ENCODE measurements around the gene NTRK2. TPM values are rescaled to one million over a fixed set of nuclear protein-coding genes. Genes with fewer than 3 reads are reported as not detected.

The NTRK2 gene
- total and polyA plus RNA-seq, 4 donors, result 0.26 to 1.4 (median 0.56) TPM

DNA sequence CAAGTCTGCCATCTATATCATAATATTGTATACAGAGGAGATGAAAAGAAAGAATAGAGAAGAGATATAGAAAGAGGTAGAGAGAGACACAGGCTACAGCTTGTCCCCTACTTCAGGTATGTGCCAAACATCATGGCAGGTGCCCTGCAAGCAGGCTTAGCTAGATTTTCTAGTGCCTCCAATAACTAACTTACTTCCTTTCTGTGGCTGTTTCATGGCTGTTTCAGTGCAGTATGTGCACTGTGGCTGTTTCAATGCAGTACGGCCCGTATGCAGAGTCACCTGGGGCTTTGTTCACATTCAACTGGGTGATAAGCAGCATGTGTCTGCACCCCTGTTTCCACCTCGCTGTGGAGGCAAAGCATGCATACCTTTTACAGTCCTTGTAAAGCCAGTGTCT, 327.2 kb downstream of the NTRK2 start:
- Histone ChIP-seq H3K4me1 (ENCODE audit: control insufficient read depth in 4 of 4, insufficient read depth in 4 of 4, low read length in 3 of 4) (no peaks in the 10 kb centered on the region), H3K4me3 (ENCODE audit: low read depth in 1 of 3, low read length in 3 of 3) (no peak overlapping the region), H3K27me3 (ENCODE audit: control insufficient read depth in 4 of 4, insufficient read depth in 4 of 4, low read length in 3 of 4) (no peaks in the 10 kb centered on the region), H3K9me3 (ENCODE audit: control insufficient read depth in 4 of 4, low read length in 3 of 4) (peaks cover 3 to 7% (median 5%) of the 10 kb centered on the region in 4 donors), H3K27ac (ENCODE audit: low read depth in 1 of 2, low read length in 2 of 2) (no peak overlapping the region), H3K36me3 (ENCODE audit: control insufficient read depth in 4 of 4, insufficient read depth in 3 of 4, low read depth in 1 of 4, low read length in 3 of 4) (no peaks in the 10 kb centered on the region), H3K9ac (ENCODE audit: low read depth in 1 of 2, low read length in 2 of 2) (no peak overlapping the region)
- no peak for TF ChIP-seq YY1 (IDR thresholded peaks at IDR 0.05)
- TF ChIP-seq, protein P1, sequence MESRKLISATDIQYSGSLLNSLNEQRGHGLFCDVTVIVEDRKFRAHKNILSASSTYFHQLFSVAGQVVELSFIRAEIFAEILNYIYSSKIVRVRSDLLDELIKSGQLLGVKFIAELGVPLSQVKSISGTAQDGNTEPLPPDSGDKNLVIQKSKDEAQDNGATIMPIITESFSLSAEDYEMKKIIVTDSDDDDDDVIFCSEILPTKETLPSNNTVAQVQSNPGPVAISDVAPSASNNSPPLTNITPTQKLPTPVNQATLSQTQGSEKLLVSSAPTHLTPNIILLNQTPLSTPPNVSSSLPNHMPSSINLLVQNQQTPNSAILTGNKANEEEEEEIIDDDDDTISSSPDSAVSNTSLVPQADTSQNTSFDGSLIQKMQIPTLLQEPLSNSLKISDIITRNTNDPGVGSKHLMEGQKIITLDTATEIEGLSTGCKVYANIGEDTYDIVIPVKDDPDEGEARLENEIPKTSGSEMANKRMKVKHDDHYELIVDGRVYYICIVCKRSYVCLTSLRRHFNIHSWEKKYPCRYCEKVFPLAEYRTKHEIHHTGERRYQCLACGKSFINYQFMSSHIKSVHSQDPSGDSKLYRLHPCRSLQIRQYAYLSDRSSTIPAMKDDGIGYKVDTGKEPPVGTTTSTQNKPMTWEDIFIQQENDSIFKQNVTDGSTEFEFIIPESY (IDR thresholded peaks at IDR 0.05), result no peak
- TF ChIP-seq, protein P2, sequence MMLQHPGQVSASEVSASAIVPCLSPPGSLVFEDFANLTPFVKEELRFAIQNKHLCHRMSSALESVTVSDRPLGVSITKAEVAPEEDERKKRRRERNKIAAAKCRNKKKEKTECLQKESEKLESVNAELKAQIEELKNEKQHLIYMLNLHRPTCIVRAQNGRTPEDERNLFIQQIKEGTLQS (IDR thresholded peaks at IDR 0.05), result no peak
- TF ChIP-seq HNF4G (IDR thresholded peaks at IDR 0.05), result no peak
- TF ChIP-seq JUND (IDR thresholded peaks at IDR 0.05), result no peak
- TF ChIP-seq TAF1 (conservative IDR thresholded peaks at IDR 0.05), result no peak
- TF ChIP-seq HNF4A (conservative IDR thresholded peaks at IDR 0.05), result no peak
- no peak for TF ChIP-seq SP1 (IDR thresholded peaks at IDR 0.05)
- TF ChIP-seq, protein P3, sequence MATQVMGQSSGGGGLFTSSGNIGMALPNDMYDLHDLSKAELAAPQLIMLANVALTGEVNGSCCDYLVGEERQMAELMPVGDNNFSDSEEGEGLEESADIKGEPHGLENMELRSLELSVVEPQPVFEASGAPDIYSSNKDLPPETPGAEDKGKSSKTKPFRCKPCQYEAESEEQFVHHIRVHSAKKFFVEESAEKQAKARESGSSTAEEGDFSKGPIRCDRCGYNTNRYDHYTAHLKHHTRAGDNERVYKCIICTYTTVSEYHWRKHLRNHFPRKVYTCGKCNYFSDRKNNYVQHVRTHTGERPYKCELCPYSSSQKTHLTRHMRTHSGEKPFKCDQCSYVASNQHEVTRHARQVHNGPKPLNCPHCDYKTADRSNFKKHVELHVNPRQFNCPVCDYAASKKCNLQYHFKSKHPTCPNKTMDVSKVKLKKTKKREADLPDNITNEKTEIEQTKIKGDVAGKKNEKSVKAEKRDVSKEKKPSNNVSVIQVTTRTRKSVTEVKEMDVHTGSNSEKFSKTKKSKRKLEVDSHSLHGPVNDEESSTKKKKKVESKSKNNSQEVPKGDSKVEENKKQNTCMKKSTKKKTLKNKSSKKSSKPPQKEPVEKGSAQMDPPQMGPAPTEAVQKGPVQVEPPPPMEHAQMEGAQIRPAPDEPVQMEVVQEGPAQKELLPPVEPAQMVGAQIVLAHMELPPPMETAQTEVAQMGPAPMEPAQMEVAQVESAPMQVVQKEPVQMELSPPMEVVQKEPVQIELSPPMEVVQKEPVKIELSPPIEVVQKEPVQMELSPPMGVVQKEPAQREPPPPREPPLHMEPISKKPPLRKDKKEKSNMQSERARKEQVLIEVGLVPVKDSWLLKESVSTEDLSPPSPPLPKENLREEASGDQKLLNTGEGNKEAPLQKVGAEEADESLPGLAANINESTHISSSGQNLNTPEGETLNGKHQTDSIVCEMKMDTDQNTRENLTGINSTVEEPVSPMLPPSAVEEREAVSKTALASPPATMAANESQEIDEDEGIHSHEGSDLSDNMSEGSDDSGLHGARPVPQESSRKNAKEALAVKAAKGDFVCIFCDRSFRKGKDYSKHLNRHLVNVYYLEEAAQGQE (IDR thresholded peaks at IDR 0.05), result no peak
- no peak for TF ChIP-seq FOXA1 (IDR thresholded peaks at IDR 0.05)
- TF ChIP-seq, protein P4, sequence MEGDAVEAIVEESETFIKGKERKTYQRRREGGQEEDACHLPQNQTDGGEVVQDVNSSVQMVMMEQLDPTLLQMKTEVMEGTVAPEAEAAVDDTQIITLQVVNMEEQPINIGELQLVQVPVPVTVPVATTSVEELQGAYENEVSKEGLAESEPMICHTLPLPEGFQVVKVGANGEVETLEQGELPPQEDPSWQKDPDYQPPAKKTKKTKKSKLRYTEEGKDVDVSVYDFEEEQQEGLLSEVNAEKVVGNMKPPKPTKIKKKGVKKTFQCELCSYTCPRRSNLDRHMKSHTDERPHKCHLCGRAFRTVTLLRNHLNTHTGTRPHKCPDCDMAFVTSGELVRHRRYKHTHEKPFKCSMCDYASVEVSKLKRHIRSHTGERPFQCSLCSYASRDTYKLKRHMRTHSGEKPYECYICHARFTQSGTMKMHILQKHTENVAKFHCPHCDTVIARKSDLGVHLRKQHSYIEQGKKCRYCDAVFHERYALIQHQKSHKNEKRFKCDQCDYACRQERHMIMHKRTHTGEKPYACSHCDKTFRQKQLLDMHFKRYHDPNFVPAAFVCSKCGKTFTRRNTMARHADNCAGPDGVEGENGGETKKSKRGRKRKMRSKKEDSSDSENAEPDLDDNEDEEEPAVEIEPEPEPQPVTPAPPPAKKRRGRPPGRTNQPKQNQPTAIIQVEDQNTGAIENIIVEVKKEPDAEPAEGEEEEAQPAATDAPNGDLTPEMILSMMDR (IDR thresholded peaks at IDR 0.05; ENCODE audit: low read depth, low read length, missing input control), result no peak
- no peak for TF ChIP-seq RXRA (IDR thresholded peaks at IDR 0.05)
- no peak for TF ChIP-seq EGR1 (IDR thresholded peaks at IDR 0.05; ENCODE audit: low read depth in 2 of 2)
- no peak for TF ChIP-seq FOXA2 (IDR thresholded peaks at IDR 0.05)
- TF ChIP-seq, protein P5, sequence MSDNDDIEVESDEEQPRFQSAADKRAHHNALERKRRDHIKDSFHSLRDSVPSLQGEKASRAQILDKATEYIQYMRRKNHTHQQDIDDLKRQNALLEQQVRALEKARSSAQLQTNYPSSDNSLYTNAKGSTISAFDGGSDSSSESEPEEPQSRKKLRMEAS (IDR thresholded peaks at IDR 0.05), result no peak
- WGBS, result 77% methylated on average over 3 of the region's 3 CpGs
- DNase-seq (ENCODE audit: low spot score), result no peak

DNA sequence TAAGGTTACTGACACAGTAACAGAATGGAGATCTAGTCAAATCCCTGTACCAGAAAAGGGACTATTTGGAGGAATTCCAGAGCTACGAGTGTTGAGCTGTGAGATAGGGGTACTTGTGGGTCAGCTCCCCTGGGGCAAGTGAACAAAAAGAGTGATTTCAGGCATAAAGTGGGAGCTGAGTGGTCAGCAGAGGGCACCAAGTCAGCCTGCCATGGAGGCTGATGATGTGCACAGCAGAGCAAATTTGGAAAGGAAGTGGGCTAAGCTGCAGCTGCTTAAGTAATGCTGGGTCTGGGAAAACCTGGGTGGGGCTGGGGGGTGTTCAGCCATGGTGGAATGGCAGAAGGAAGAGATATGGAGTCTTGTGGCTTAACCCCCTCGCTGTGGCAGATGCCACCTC, 327.9 kb downstream of the NTRK2 start:
- 31% methylated on average over 2 of the region's 2 CpGs for WGBS
- no peaks in the 10 kb centered on the region for H3K36me3 ChIP-seq (ENCODE audit: control insufficient read depth in 4 of 4, insufficient read depth in 3 of 4, low read depth in 1 of 4, low read length in 3 of 4)
- TF ChIP-seq GABPA (IDR thresholded peaks at IDR 0.05 in 1 of 2, conservative IDR thresholded peaks at IDR 0.05 in 1 of 2), result no peak
- no peak for TF ChIP-seq FOXA1 (IDR thresholded peaks at IDR 0.05)
- no peak for TF ChIP-seq YY1 (IDR thresholded peaks at IDR 0.05)
- no peak for TF ChIP-seq NR2F2 (IDR thresholded peaks at IDR 0.05)
- no peak for TF ChIP-seq JUND (IDR thresholded peaks at IDR 0.05)
- TF ChIP-seq SP1 (IDR thresholded peaks at IDR 0.05), result no peak
- no peak for TF ChIP-seq HNF4G (IDR thresholded peaks at IDR 0.05)
- TF ChIP-seq FOXA2 (IDR thresholded peaks at IDR 0.05), result no peak
- TF ChIP-seq, protein P4 (IDR thresholded peaks at IDR 0.05; ENCODE audit: low read depth, low read length, missing input control), result no peak
- no peak for TF ChIP-seq EGR1 (IDR thresholded peaks at IDR 0.05; ENCODE audit: low read depth in 2 of 2)
- TF ChIP-seq, protein P5 (IDR thresholded peaks at IDR 0.05), result no peak
- TF ChIP-seq HNF4A (conservative IDR thresholded peaks at IDR 0.05), result no peak
- TF ChIP-seq, protein P2 (IDR thresholded peaks at IDR 0.05), result no peak
- TF ChIP-seq TAF1 (conservative IDR thresholded peaks at IDR 0.05), result no peak

More for the DNA sequence above, 327.9 kb downstream of the NTRK2 start:
- Histone ChIP-seq H3K4me1 (ENCODE audit: control insufficient read depth in 4 of 4, insufficient read depth in 4 of 4, low read length in 3 of 4) (no peaks in the 10 kb centered on the region), H3K4me3 (ENCODE audit: low read depth in 1 of 3, low read length in 3 of 3) (no peak overlapping the region), H3K9ac (ENCODE audit: low read depth in 1 of 2, low read length in 2 of 2) (no peak overlapping the region), H3K9me3 (ENCODE audit: control insufficient read depth in 4 of 4, low read length in 3 of 4) (peaks cover 3 to 7% (median 5%) of the 10 kb centered on the region in 4 donors), H3K27me3 (ENCODE audit: control insufficient read depth in 4 of 4, insufficient read depth in 4 of 4, low read length in 3 of 4) (no peaks in the 10 kb centered on the region), H3K27ac (ENCODE audit: low read depth in 1 of 2, low read length in 2 of 2) (no peak overlapping the region)
- no peak for DNase-seq (ENCODE audit: low spot score)
